Measurements from ENCODE around the gene MEF2A. TPM values are rescaled to one million over a fixed set of nuclear protein-coding genes. Genes with fewer than 3 reads are reported as not detected.

MEF2A gene
- total RNA-seq, 1 donor from 2014 or later: 61.9 TPM

DNA sequence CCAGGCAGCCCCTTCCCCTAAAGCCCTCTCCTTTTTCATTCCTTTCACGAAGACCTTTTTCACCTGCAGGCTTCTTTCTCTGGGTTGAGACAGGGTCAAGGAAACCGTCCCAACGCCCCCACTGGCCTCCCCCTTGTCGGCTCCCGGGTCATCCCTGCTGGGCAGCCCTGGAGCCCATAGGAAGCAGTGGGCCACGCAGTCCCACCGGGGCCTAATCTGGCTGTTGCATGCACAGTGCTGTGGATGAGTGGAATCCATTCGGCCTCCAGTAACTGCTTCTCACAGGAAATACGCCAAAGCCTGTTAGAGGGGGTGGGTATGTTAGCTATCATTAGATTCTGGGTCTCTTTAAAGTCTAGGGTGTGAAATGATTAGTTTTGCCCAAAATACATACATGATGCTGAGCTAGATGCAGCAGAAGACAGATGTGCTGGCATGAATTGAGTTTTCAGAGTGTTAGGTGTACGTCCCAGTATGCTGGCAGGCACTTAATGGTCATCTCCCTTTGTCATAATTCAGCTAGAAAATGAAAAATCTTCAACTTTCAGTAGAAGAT is 150.8 kb downstream of the MEF2A start:
- Mint-ChIP-seq H3K27me3 (ENCODE audit: insufficient read depth, low read depth) (peaks cover 3% of the 10 kb centered on the region), H3K36me3 (peaks cover 27% of the 10 kb centered on the region), H3K4me3 (no peak overlapping the region), H3K27ac (no peak overlapping the region), H3K9me3 (peaks cover under 1% of the 10 kb centered on the region), H3K4me1 (peaks cover 3% of the 10 kb centered on the region)
- no peak overlapping the region for H2AFZ ChIP-seq (replicated peaks)
- no peak overlapping the region for H3K4me3 ChIP-seq
- H3K9me3 ChIP-seq (ENCODE audit: low read depth): no peaks in the 10 kb centered on the region
- no peaks in the 10 kb centered on the region for H3K27me3 ChIP-seq
- no peaks in the 10 kb centered on the region for H3K36me3 ChIP-seq
- H3K9ac ChIP-seq: no peak overlapping the region
- H4K20me1 ChIP-seq (ENCODE audit: low read depth): peaks cover 6% of the 10 kb centered on the region
- H3K27ac ChIP-seq: no peak overlapping the region
- H3K79me2 ChIP-seq (ENCODE audit: low read depth): no peaks in the 10 kb centered on the region
- TF ChIP-seq, protein P1, sequence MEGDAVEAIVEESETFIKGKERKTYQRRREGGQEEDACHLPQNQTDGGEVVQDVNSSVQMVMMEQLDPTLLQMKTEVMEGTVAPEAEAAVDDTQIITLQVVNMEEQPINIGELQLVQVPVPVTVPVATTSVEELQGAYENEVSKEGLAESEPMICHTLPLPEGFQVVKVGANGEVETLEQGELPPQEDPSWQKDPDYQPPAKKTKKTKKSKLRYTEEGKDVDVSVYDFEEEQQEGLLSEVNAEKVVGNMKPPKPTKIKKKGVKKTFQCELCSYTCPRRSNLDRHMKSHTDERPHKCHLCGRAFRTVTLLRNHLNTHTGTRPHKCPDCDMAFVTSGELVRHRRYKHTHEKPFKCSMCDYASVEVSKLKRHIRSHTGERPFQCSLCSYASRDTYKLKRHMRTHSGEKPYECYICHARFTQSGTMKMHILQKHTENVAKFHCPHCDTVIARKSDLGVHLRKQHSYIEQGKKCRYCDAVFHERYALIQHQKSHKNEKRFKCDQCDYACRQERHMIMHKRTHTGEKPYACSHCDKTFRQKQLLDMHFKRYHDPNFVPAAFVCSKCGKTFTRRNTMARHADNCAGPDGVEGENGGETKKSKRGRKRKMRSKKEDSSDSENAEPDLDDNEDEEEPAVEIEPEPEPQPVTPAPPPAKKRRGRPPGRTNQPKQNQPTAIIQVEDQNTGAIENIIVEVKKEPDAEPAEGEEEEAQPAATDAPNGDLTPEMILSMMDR (IDR thresholded peaks at IDR 0.05): no peak
- no peak for TF ChIP-seq EZH2 (IDR thresholded peaks at IDR 0.05)
- TF ChIP-seq EZH2phosphoT487 (IDR thresholded peaks at IDR 0.05): no peak
- H3K4me1 ChIP-seq: no peaks in the 10 kb centered on the region
- H3F3A ChIP-seq (ENCODE audit: low read depth): peaks cover 3% of the 10 kb centered on the region
- no peak for DNase-seq (ENCODE audit: low spot score)
- no peak overlapping the region for H3K4me2 ChIP-seq

- H3K4me2 ChIP-seq: no peak overlapping the region
- no peak overlapping the region for H3K9ac ChIP-seq
- no peaks in the 10 kb centered on the region for H3K36me3 ChIP-seq
- TF ChIP-seq, protein P1 (IDR thresholded peaks at IDR 0.05): no peak
- TF ChIP-seq EZH2 (IDR thresholded peaks at IDR 0.05) (no peak), EZH2phosphoT487 (IDR thresholded peaks at IDR 0.05) (no peak)
- no peaks in the 10 kb centered on the region for H3K27me3 ChIP-seq
- H3K27ac Mint-ChIP-seq: no peak overlapping the region
- no peak overlapping the region for H3K4me3 Mint-ChIP-seq
- peaks cover 6% of the 10 kb centered on the region for H4K20me1 ChIP-seq (ENCODE audit: low read depth)
- peaks cover 3% of the 10 kb centered on the region for H3F3A ChIP-seq (ENCODE audit: low read depth)
- no peak overlapping the region for H3K27ac ChIP-seq
- peaks cover 3% of the 10 kb centered on the region for H3K4me1 Mint-ChIP-seq
- H3K9me3 Mint-ChIP-seq: peaks cover 6% of the 10 kb centered on the region
- H3K27me3 Mint-ChIP-seq (ENCODE audit: insufficient read depth, low read depth): peaks cover under 1% of the 10 kb centered on the region
- H3K79me2 ChIP-seq (ENCODE audit: low read depth): no peaks in the 10 kb centered on the region
- H3K4me1 ChIP-seq: no peaks in the 10 kb centered on the region
- H2AFZ ChIP-seq (replicated peaks): no peak overlapping the region
- H3K9me3 ChIP-seq (ENCODE audit: low read depth): no peaks in the 10 kb centered on the region
- DNase-seq (ENCODE audit: low spot score): no peak
- peaks cover 32% of the 10 kb centered on the region for H3K36me3 Mint-ChIP-seq
- no peak overlapping the region for H3K4me3 ChIP-seq
Measured at GRCh38 chr15:99717161-99718009, 151.6 kb downstream of the MEF2A start.

DNA sequence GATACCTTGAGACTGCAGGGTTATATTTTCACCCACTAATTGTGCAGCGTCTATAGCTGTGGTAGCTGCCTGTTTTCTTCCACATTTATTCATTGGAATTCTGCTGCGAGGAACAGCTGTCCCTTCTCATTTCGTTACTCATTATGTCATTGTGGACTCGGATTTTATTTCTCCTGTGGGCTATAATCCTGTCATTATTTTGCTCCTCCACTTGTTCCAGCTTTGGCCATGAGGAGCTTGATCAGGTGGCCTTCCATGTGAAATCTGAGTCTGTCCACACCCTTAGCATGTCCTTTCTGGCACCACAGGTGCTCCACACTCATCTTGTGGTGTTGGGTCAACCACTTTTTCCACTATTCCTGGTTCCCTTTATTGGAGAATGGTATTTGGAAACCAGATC is 152.6 kb downstream of the MEF2A start:
- Histone ChIP-seq H3K36me3 (no peaks in the 10 kb centered on the region), H2AFZ (replicated peaks) (no peak overlapping the region), H3K27ac (no peak overlapping the region), H3K27me3 (no peaks in the 10 kb centered on the region), H3K4me3 (no peak overlapping the region), H3K9me3 (ENCODE audit: low read depth) (no peaks in the 10 kb centered on the region), H3K9ac (no peak overlapping the region), H3K4me1 (no peaks in the 10 kb centered on the region), H3K4me2 (no peak overlapping the region), H4K20me1 (ENCODE audit: low read depth) (peaks cover 6% of the 10 kb centered on the region), H3F3A (ENCODE audit: low read depth) (peaks cover 3% of the 10 kb centered on the region), H3K79me2 (ENCODE audit: low read depth) (no peaks in the 10 kb centered on the region)
- TF ChIP-seq, protein P1 (IDR thresholded peaks at IDR 0.05): no peak
- TF ChIP-seq EZH2phosphoT487 (IDR thresholded peaks at IDR 0.05): no peak
- no peak for TF ChIP-seq EZH2 (IDR thresholded peaks at IDR 0.05)
- Mint-ChIP-seq H3K27ac (no peak overlapping the region), H3K36me3 (peaks cover 28% of the 10 kb centered on the region), H3K9me3 (peaks cover 7% of the 10 kb centered on the region), H3K4me1 (peaks cover 3% of the 10 kb centered on the region), H3K4me3 (no peak overlapping the region), H3K27me3 (ENCODE audit: insufficient read depth, low read depth) (no peaks in the 10 kb centered on the region)
- no peak for DNase-seq (ENCODE audit: low spot score)
